Activated T-cell treated with anti-CD3 and anti-CD28 coated beads for 48 hours (primary cell): Measurements from ENCODE around the gene SNX11.
A peak's percentile ranks its signal among the peaks of the same experiment; 100 is the strongest.
"Not testable (repeated sequence)": the region's sequence is repeated elsewhere in the genome, so short reads cannot be mapped to it uniquely, and the experiment has no call there.

Experiments
- DNase-seq: peaks from one replicate; pipeline ENCODE4 v3.0.0-alpha.2; 2020; ENCODE audit warnings: low read depth

SNX11 gene, protein sequence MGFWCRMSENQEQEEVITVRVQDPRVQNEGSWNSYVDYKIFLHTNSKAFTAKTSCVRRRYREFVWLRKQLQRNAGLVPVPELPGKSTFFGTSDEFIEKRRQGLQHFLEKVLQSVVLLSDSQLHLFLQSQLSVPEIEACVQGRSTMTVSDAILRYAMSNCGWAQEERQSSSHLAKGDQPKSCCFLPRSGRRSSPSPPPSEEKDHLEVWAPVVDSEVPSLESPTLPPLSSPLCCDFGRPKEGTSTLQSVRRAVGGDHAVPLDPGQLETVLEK

DNA sequence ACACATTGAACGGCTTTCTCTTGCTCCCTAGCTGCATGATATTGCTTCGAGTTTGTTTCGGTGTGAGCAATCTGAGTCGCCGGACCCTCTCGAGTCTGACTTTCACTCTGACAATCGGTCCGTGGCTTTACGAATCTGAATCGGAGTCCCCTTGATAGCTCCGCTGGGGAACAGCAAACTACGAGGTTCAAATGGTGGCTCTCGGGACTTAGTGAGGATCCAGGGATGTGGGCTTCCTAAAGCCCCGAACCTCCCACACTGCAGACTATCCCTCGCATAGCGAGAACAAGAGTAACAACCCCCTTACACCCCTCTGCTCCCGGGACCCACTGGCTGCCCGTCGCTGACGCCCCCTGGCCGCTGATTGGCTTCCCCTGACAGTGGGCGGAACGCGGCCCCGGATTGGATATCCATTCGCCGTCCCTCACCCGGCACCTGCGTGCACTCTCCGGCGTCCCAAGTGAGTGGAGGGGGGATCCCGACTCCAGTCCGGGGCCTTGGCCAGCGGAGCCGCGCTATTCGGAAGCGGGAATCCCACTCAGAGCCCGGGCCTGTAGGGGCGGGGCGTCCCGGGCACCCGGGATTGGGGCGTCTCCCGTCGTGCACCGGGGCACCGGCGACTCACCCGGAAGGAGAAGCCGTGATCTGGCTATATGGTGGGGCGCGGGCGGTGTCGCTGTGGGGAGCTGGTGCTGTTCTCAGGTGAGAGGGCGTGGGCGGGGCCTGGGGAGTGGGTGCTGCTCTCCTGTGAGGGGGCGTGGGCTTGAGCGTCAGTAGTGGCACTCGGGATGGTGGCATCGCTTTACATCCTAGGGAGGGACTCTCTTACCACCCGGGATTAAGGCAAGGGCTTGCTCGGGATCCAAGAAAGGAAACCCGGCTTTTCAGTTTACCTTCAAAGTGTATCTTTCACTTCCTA is at the start of gene SNX11:
Gene SNX11, plus strand, starts transcription at position 630 of the 919 bp plus-strand sequence. CDS start 4,278 bp downstream, outside the sequence.
- peak; percentile 88 for DNase-seq

DNA sequence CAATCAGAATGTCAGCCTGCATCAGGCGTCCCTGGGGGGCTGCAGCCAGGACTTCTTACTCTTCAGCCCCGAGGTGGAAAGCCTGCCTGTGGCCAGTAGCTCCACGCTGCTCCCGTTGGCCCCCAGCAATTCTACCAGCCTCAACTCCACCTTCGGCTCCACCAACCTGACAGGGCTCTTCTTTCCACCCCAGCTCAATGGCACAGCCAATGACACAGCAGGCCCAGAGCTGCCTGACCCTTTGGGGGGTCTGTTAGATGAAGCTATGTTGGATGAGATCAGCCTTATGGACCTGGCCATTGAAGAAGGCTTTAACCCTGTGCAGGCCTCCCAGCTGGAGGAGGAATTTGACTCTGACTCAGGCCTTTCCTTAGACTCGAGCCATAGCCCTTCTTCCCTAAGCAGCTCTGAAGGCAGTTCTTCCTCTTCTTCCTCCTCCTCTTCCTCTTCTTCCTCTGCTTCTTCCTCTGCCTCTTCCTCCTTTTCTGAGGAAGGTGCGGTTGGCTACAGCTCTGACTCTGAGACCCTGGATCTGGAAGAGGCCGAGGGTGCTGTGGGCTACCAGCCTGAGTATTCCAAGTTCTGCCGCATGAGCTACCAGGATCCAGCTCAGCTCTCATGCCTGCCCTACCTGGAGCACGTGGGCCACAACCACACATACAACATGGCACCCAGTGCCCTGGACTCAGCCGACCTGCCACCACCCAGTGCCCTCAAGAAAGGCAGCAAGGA is 49.0 kb upstream of the SNX11 start:
- DNase-seq: no peak

GRCh38 chr17:48059125-48059668 is 48.4 kb upstream of the SNX11 start:
- no peak for DNase-seq

GRCh38 chr17:48060249-48060648 is 47.3 kb upstream of the SNX11 start:
- no peak for DNase-seq

- DNase-seq: no peak
Observed at GRCh38 chr17:48062273-48062672, 45.3 kb upstream of the SNX11 start.

DNA sequence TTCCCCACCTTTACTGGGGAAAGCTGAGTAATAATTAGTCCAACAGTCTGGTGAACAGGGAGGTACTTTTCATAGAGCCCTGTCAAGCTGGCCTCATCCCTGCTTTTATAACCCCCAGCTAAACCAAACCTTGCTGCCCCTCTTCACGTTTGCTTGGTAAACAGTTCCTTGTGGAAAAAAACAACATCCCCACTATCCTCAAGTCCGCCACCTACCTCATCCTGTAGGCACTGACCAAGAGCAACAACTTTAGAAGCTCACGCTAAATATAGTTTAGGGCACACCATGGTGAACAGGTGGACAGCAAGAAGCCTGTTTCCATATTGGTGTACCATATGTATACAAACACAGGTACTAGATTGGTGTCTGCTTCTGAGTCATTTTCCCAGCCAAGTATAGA is 42.9 kb upstream of the SNX11 start:
- DNase-seq: no peak

DNA sequence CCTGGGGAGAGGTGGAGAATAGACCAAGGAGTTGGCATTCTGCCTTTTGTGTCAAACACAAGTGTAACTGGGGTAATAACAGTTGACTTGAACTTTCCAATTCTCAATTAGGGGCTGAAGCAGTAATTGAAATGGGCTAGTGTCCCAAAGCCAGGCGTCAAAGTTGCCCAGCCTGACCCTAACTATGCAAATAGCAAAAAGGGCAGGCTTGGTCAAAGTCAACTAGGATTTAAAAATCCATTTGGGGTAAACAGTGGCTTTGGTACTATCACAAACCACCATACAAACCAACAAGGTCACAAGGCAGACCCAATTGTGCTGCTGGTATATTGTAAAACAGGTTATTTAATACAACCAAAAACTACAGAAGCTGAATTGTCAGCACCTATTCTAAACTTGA is 41.4 kb upstream of the SNX11 start:
- no peak for DNase-seq

- no peak for DNase-seq
Observed at GRCh38 chr17:48066656-48067055, 40.9 kb upstream of the SNX11 start.

DNA sequence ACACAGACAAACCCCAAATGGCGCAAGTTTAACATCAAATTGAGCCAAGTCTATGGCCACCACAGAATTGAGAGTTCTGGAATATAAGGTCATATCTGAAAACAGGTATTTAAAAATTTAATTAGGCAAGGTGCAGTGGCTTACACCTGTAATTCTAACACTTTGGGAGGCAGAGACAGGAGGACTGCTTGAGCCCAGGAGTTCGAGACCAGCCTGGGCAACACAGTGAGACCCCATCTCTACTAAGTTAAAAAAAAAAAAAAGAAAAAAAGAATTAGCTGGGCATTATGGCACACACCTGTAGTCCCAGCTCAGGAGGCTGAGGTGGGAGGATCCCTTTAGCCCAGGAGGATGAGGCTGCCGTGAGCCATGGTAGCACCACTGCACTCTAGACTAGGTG is 40.3 kb upstream of the SNX11 start:
- no peak for DNase-seq

DNA sequence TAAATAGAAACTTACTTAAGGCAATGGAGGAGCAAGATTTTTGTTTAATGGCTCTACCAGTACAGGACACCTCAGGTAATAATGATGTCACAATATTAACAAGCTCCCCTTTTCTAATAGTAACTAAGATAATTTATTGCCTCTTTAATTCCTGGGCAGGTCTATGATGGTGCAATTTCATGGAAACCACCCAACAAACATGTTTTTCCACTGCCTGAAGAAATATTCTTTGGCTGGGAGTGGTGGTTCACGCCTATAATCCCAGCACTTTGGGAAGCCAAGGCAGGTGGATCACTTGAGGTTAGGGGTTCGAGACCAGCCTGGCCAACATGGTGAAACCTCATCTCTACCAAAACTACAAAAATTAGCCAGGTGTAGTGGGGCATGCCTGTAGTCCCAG is 39.8 kb upstream of the SNX11 start:
- not testable (repeated sequence) for DNase-seq

- no peak for DNase-seq
Observed at GRCh38 chr17:48068491-48068961, 39.0 kb upstream of the SNX11 start.

- no peak for DNase-seq
Observed at GRCh38 chr17:48070195-48070594, 37.4 kb upstream of the SNX11 start.

DNA sequence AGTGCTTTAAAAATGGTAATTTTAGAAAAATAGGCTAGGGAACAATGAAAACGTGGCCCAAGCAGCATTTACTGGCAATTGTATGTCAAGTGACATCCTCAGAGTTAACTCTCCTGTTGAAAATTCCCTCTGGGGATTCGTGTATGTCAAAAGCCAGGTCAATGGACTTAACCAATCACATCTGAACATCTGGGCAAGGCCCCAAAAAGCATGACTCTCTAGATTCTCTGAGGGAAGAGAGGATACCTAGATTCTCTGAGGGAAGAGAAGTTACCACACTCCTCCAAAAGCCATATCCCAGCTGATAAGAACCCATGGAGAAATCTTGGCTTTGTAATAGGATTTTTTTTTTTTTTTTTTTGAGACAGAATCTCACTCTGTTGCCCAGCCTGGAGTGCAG is 35.9 kb upstream of the SNX11 start:
- no peak for DNase-seq

- not testable (repeated sequence) for DNase-seq
Observed at GRCh38 chr17:48072811-48073210, 34.8 kb upstream of the SNX11 start.

DNA sequence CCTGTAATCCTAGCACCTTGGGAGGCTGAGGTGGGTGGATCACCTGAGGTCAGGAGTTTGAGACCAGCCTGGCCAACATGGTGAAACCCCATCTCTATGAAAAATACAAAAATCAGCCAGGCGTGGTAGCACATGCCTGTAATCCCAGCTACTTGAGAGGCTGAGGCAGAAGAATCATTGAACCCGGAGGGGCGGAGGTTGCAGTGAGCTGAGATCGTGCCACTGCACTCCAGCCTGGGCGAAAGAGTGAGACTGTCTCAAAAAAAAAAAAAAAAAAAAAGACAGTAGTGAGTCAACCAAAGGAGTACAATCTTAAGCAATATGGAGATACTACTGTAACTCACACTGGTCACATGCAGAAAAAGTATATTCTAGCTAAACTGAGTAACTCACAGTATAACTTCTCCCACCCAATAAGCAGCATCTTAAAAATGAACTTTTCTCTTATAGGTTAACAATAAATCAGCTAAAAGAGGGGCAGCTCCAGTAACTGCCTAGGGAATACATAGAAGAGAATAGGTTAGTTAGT is 33.9 kb upstream of the SNX11 start:
- DNase-seq: not testable (repeated sequence)

DNA sequence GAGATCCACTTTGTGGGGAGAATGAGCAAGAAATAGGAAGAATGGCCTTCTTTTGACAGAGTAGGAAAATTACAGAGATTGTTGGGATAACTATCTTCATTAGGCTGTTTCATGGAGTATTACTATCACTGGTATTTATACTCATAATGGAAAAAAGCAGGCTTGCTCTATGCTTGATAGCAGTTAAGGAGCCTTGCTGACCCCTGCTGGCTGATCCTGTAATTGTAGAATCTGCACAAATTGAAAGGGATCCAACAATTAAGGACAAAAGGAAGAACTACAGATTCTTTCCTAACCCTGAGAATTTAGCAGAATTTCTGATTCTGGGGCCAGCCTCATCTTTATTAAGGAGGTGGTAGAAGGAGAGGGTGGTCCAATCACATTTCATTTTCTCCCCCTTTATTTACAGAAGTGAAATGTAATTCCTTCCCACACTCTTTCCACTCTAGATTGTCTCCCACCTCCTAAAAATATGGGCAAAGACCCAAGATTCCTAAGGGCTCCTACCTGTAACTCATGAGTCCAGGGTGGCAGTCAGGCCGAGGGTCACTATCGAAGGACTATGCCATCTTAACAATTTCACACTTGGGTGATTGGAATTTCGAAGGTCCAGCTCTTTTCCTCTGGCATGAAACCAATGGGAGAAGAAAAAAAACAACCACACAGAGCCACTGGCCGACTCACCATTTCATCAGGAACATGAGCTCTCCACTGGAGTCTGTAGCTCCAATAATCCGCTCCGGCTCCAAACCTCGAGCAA is 33.1 kb upstream of the SNX11 start:
- peak; percentile 41 for DNase-seq

GRCh38 chr17:48077152-48077551 is 30.4 kb upstream of the SNX11 start:
- not testable (repeated sequence) for DNase-seq

GRCh38 chr17:48081858-48082257 is 25.7 kb upstream of the SNX11 start:
- DNase-seq: no peak

DNA sequence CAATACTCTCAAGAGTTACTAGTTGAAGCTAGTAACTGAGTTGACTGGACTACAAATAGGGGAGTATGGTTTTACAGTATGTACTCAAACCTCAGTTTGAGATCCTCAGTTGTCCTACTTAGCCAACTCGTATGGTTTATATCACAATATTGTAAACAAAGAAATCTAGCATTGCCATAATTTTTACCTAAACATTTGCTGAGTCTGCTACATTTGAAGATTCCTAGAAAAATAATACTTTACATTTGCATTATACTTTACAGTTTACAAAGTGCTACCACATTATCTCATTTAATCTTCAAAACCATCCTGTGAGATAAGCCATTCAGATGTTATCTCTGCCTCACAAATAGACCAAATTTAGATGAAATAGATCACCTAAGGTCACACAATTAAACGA is 22.6 kb upstream of the SNX11 start:
- DNase-seq: no peak

- DNase-seq: no peak
Observed at GRCh38 chr17:48093341-48094045, 14.1 kb upstream of the SNX11 start.
